GM19328 (cell line): ENCODE data around the gene SF3A1.

Experiments used
- ATAC-seq: cut with Tn5 transposase; IDR thresholded peaks from one replicate; pipeline ENCODE4 v1.9.1; 2021; ENCODE audit warnings: mild to moderate bottlenecking, moderate library complexity; ENCODE audit not compliant: unreplicated experiment

SF3A1 gene

GRCh38 chr22:30305906-30306626, 50.6 kb downstream of the SF3A1 start:
- no peak for ATAC-seq

GRCh38 chr22:30305519-30305905, 51.2 kb downstream of the SF3A1 start:
- ATAC-seq, result no peak

- no peak for ATAC-seq
Measured at GRCh38 chr22:30304495-30305244, 52.0 kb downstream of the SF3A1 start.

- no peak for ATAC-seq
Measured at GRCh38 chr22:30302810-30303138, 53.9 kb downstream of the SF3A1 start.

- no peak for ATAC-seq
Measured at GRCh38 chr22:30301995-30302809, 54.5 kb downstream of the SF3A1 start.

- no peak for ATAC-seq
Measured at GRCh38 chr22:30299322-30299721, 57.4 kb downstream of the SF3A1 start.

GRCh38 chr22:30297991-30298701, 58.5 kb downstream of the SF3A1 start:
- ATAC-seq, result no peak

GRCh38 chr22:30297276-30297990, 59.3 kb downstream of the SF3A1 start:
- no peak for ATAC-seq

GRCh38 chr22:30296833-30297232, 59.9 kb downstream of the SF3A1 start:
- no peak for ATAC-seq

GRCh38 chr22:30296324-30296723, 60.4 kb downstream of the SF3A1 start:
- no peak for ATAC-seq

GRCh38 chr22:30295576-30295975, 61.1 kb downstream of the SF3A1 start:
- no peak for ATAC-seq

- no peak for ATAC-seq
Measured at GRCh38 chr22:30294830-30295229, 61.9 kb downstream of the SF3A1 start.

- no peak for ATAC-seq
Measured at GRCh38 chr22:30294066-30294465, 62.6 kb downstream of the SF3A1 start.

GRCh38 chr22:30293026-30293425, 63.7 kb downstream of the SF3A1 start:
- ATAC-seq, result no peak

- no peak for ATAC-seq
Measured at GRCh38 chr22:30292069-30292970, 64.4 kb downstream of the SF3A1 start.

- no peak for ATAC-seq
Measured at GRCh38 chr22:30291058-30291892, 65.4 kb downstream of the SF3A1 start.

GRCh38 chr22:30290342-30291057, 66.2 kb downstream of the SF3A1 start:
- no peak for ATAC-seq

- no peak for ATAC-seq
Measured at GRCh38 chr22:30289980-30290313, 66.7 kb downstream of the SF3A1 start.
